Neural cell (in vitro differentiated cells): ENCODE data around the gene CCDC40. TPM values are rescaled to one million over a fixed set of nuclear protein-coding genes. Genes with fewer than 3 reads are reported as not detected.

ENCODE experiments used
- H2AFZ ChIP-seq: fragments of 200-600, 300-800 bp; sonication (generic), shearing (Covaris generic); 2 replicates; pipeline ENCODE4 v1.6.0; 2014; ENCODE audit warnings: low read depth, mild to moderate bottlenecking, antibody characterized with exemption, low read length, moderate library complexity
- H3F3A ChIP-seq: fragments of 200-600 bp; shearing (Covaris generic); 2 replicates; pipeline ENCODE4 v1.6.1; 2016; ENCODE audit warnings: mild to moderate bottlenecking, moderate library complexity, mixed read lengths, antibody characterized with exemption, low read length; ENCODE audit not compliant: insufficient read depth, poor library complexity, severe bottlenecking
- H3K27ac ChIP-seq: fragments of 200-600, 300-800 bp; sonication (generic), shearing (Covaris generic); 2 replicates; pipeline ENCODE4 v1.5.1; 2014; ENCODE audit warnings: mild to moderate bottlenecking, low read length, moderate library complexity
- H3K27me3 ChIP-seq: fragments of 300-800, 200-600 bp; sonication (generic), shearing (Covaris generic); 2 replicates; pipeline ENCODE4 v1.6.0; 2014; ENCODE audit warnings: mild to moderate bottlenecking, low read depth, low read length, moderate library complexity; ENCODE audit not compliant: insufficient read depth
- H3K36me3 ChIP-seq: fragments of 300-800, 200-600 bp; sonication (generic), shearing (Covaris generic); 2 replicates; pipeline ENCODE4 v1.5.1; 2014; ENCODE audit warnings: mild to moderate bottlenecking, antibody characterized with exemption, low read length, moderate library complexity; ENCODE audit not compliant: insufficient read depth
- H3K4me2 ChIP-seq: fragments of 300-800, 200-600 bp; sonication (generic), shearing (Covaris generic); 2 replicates; pipeline ENCODE4 v1.6.0; 2014; ENCODE audit warnings: mild to moderate bottlenecking, low read length
- H3K4me3 ChIP-seq: fragments of 300-800, 200-600 bp; sonication (generic), shearing (Covaris generic); 2 replicates; pipeline ENCODE4 v1.5.1; 2014; ENCODE audit warnings: mild to moderate bottlenecking, low read length, moderate library complexity
- H3K79me2 ChIP-seq: fragments of 200-600 bp; shearing (Covaris generic); replicated peaks from 2 replicates; pipeline ENCODE4 v1.6.0; 2014; ENCODE audit warnings: mild to moderate bottlenecking, low read length, moderate library complexity; ENCODE audit not compliant: insufficient read depth
- H3K9ac ChIP-seq: fragments of 300-800, 200-600 bp; sonication (generic), shearing (Covaris generic); 2 replicates; pipeline ENCODE4 v1.6.1; 2016; ENCODE audit warnings: mild to moderate bottlenecking, low read length, mixed read lengths
- H3K9me2 ChIP-seq: fragments of 200-600 bp; shearing (Covaris generic); 2 replicates; pipeline ENCODE4 v1.6.1; 2016; ENCODE audit warnings: mild to moderate bottlenecking, low read length, mixed read lengths; ENCODE audit not compliant: insufficient read depth
- H3K9me3 ChIP-seq: fragments of 200-600, 300-800 bp; sonication (generic), shearing (Covaris generic); 2 replicates; pipeline ENCODE4 v1.6.1; 2016; ENCODE audit warnings: mild to moderate bottlenecking, mixed run types, low read length, moderate library complexity, mixed read lengths
- H4K20me1 ChIP-seq: fragments of 200-600 bp; shearing (Covaris generic); 2 replicates; pipeline ENCODE4 v1.6.1; 2016; ENCODE audit warnings: mild to moderate bottlenecking, mixed run types; ENCODE audit not compliant: insufficient read depth
- CTCF ChIP-seq: fragments of 450-650 bp; IDR thresholded peaks from 2 replicates; pipeline ENCODE4 v1.5.1; 2014; ENCODE audit warnings: antibody characterized with exemption, mild to moderate bottlenecking, moderate library complexity; ENCODE audit not compliant: poor library complexity, severe bottlenecking
- EP300 ChIP-seq: fragments of 450-650 bp; conservative IDR thresholded peaks from 2 replicates; pipeline ENCODE4 v1.6.1; 2014; ENCODE audit warnings: antibody characterized with exemption, mild to moderate bottlenecking, moderate library complexity; ENCODE audit not compliant: poor library complexity, severe bottlenecking
- EZH2 ChIP-seq: fragments of 200-600, 300-800 bp; shearing (Covaris generic), sonication (generic); IDR thresholded peaks from 2 replicates; pipeline ENCODE4 v1.6.1; 2014; ENCODE audit warnings: antibody characterized with exemption, low read length, borderline replicate concordance, mild to moderate bottlenecking; ENCODE audit not compliant: insufficient read depth, poor library complexity, severe bottlenecking
- MXI1 ChIP-seq: fragments of 450-650 bp; conservative IDR thresholded peaks from 2 replicates; pipeline ENCODE4 v1.6.1; 2014; ENCODE audit warnings: antibody characterized with exemption, mild to moderate bottlenecking; ENCODE audit not compliant: poor library complexity, severe bottlenecking
- POLR2AphosphoS5 ChIP-seq: IDR thresholded peaks from 2 replicates; pipeline ENCODE4 v1.6.1; 2012
- RAD21 ChIP-seq: fragments of 450-650 bp; conservative IDR thresholded peaks from 2 replicates; pipeline ENCODE4 v1.6.1; 2014; ENCODE audit warnings: antibody characterized with exemption, mild to moderate bottlenecking, moderate library complexity
- REST ChIP-seq: IDR thresholded peaks from 2 replicates; pipeline ENCODE4 v1.6.1; 2012; ENCODE audit warnings: borderline replicate concordance
- SMC3 ChIP-seq: fragments of 450-650 bp; conservative IDR thresholded peaks from 2 replicates; pipeline ENCODE4 v1.6.1; 2014; ENCODE audit warnings: antibody characterized with exemption, mild to moderate bottlenecking, moderate library complexity; ENCODE audit not compliant: poor library complexity
- TAF1 ChIP-seq: IDR thresholded peaks from 2 replicates; pipeline ENCODE4 v1.6.1; 2012; ENCODE audit warnings: low read depth
- polyA plus RNA-seq: library from polyadenylated mRNA; depleted of rRNA; stranded (reverse); fragments of >200 nt; gene quantifications from 2 replicates; pipeline ENCODE4 v1.2.3, GENCODE V29; 2014

The CCDC40 gene
- polyA plus RNA-seq, 1 donor from 2014 or later = 5.5 TPM

- H2AFZ ChIP-seq = no peak overlapping the region
- no peak overlapping the region for H3K27ac ChIP-seq
- H3K9ac ChIP-seq = no peak overlapping the region
- no peaks in the 10 kb centered on the region for H3K36me3 ChIP-seq
- no peaks in the 10 kb centered on the region for H3F3A ChIP-seq
- no peaks in the 10 kb centered on the region for H4K20me1 ChIP-seq
- no peaks in the 10 kb centered on the region for H3K9me2 ChIP-seq
- no peaks in the 10 kb centered on the region for H3K9me3 ChIP-seq
- no peaks in the 10 kb centered on the region for H3K79me2 ChIP-seq
- no peaks in the 10 kb centered on the region for H3K27me3 ChIP-seq
- no peak overlapping the region for H3K4me3 ChIP-seq
- no peak overlapping the region for H3K4me2 ChIP-seq
- TF ChIP-seq MXI1 (no peak), CTCF (no peak), SMC3 (no peak), REST (no peak), POLR2AphosphoS5 (no peak), EZH2 (no peak), TAF1 (no peak), RAD21 (no peak), EP300 (no peak)
Measured at GRCh38 chr17:80095038-80095843, 58.8 kb downstream of the CCDC40 start.

GRCh38 chr17:80095844-80096475 lies 59.5 kb downstream of the CCDC40 start:
- Histone ChIP-seq H3K9ac (no peak overlapping the region), H3K9me2 (no peaks in the 10 kb centered on the region), H3K27me3 (no peaks in the 10 kb centered on the region), H3K9me3 (no peaks in the 10 kb centered on the region), H2AFZ (no peak overlapping the region), H3K4me2 (no peak overlapping the region), H3K27ac (no peak overlapping the region), H4K20me1 (no peaks in the 10 kb centered on the region), H3K4me3 (no peak overlapping the region), H3F3A (no peaks in the 10 kb centered on the region), H3K79me2 (no peaks in the 10 kb centered on the region), H3K36me3 (no peaks in the 10 kb centered on the region)
- no peak for TF ChIP-seq TAF1
- no peak for TF ChIP-seq MXI1
- TF ChIP-seq POLR2AphosphoS5 = no peak
- TF ChIP-seq EZH2 = no peak
- no peak for TF ChIP-seq EP300
- TF ChIP-seq CTCF = no peak
- TF ChIP-seq RAD21 = no peak
- TF ChIP-seq REST = no peak
- no peak for TF ChIP-seq SMC3
